MCF 10A (cell line): Measurements from ENCODE around the gene IPO9. TPM values are rescaled to one million over a fixed set of nuclear protein-coding genes. Genes with fewer than 3 reads are reported as not detected.

Experiments
- BruUV-seq: library from RNA; stranded (reverse); fragments of 400-500 nt; replicated peaks from 2 replicates; lab custom pipeline; 2021; lab: Mats Ljungman, UMichigan
- CTCF ChIA-PET: fragments of 300-600 bp; sonication (Branson Sonifier 250); formaldehyde crosslinking; extraction: SDS; loops from one replicate; lab custom pipeline; 2021; ENCODE audit warnings: antibody characterized with exemption, inconsistent platforms; lab: Yijun Ruan, JAX
- POLR2A ChIA-PET: fragments of 300-600, 350-650 bp; sonication (Branson Sonifier 250); formaldehyde crosslinking; extraction: SDS; loops from one replicate; lab custom pipeline; 2020; ENCODE audit warnings: antibody characterized with exemption, inconsistent platforms; lab: Yijun Ruan, JAX
- DNase-seq: peaks from one replicate; pipeline ENCODE4 v3.0.0-alpha.2; 2018; ENCODE audit not compliant: unreplicated experiment
- H3K27ac Mint-ChIP-seq: one replicate; pipeline ENCODE4 v1.8.0; 2022; ENCODE audit warnings: mild to moderate bottlenecking, low read depth, mixed read lengths; ENCODE audit not compliant: unreplicated experiment
- H3K27me3 Mint-ChIP-seq: one replicate; pipeline ENCODE4 v1.8.0; 2022; ENCODE audit warnings: mixed read lengths; ENCODE audit not compliant: insufficient read depth, unreplicated experiment
- H3K36me3 Mint-ChIP-seq: one replicate; pipeline ENCODE4 v1.8.0; 2022; ENCODE audit warnings: mild to moderate bottlenecking, moderate library complexity, mixed read lengths; ENCODE audit not compliant: insufficient read depth, unreplicated experiment
- H3K4me1 Mint-ChIP-seq: one replicate; pipeline ENCODE4 v1.8.0; 2022; ENCODE audit warnings: mixed read lengths; ENCODE audit not compliant: insufficient read depth, unreplicated experiment
- H3K4me3 Mint-ChIP-seq: one replicate; pipeline ENCODE4 v1.8.0; 2022; ENCODE audit warnings: mild to moderate bottlenecking, moderate library complexity, mixed read lengths; ENCODE audit not compliant: unreplicated experiment
- H3K9me3 Mint-ChIP-seq: one replicate; pipeline ENCODE4 v1.8.0; 2022; ENCODE audit warnings: mixed read lengths; ENCODE audit not compliant: unreplicated experiment
- CTCF ChIP-seq: fragments of 200-600 bp; IDR thresholded peaks from one replicate; pipeline ENCODE4 v1.8.0; 2022; ENCODE audit warnings: antibody characterized with exemption, mild to moderate bottlenecking; ENCODE audit not compliant: unreplicated experiment
- intact Hi-C: fragments of 100-400 bp; cut with micrococcal nuclease; formaldehyde crosslinking; loops from 2 replicates; pipeline ENCODE4 v1.14.1; 2022
- total RNA-seq: library from RNA; stranded (reverse); gene quantifications from 2 replicates; pipeline ENCODE4 v1.2.3, GENCODE V29; 2022

The IPO9 gene
- total RNA-seq, 1 experiment from 2014 or later = 117 TPM

GRCh38 chr1:201895913-201896807 is 67.2 kb downstream of the IPO9 start:
- no TSS peak for BruUV-seq
- no peak overlapping the region for H3K27ac Mint-ChIP-seq
- no peaks in the 10 kb centered on the region for H3K36me3 Mint-ChIP-seq
- H3K27me3 Mint-ChIP-seq = peaks cover 13% of the 10 kb centered on the region
- peak; percentile 99 for TF ChIP-seq CTCF
- intact Hi-C loops = loop anchor here (1.0 kb wide), 4 partner anchors 18 to 223 kb away; partner anchors contain the start of gene TIMM17A
- ChIA-PET CTCF (interaction anchor here (0.5 to 22.4 kb wide), 73 partner anchors 9 to 1677 kb away, joined by 3 to 882 read pairs (median 6); partner anchors contain the start of genes IPO9, LMOD1, RNPEP and TIMM17A), POLR2A (interaction anchor here (0.6 to 7.7 kb wide), 23 partner anchors 9 to 223 kb away, joined by 3 to 77 read pairs (median 4); partner anchors contain the start of genes RNPEP and TIMM17A)
- peak; percentile 95 for DNase-seq
- peaks cover 5% of the 10 kb centered on the region for H3K4me1 Mint-ChIP-seq
- H3K4me3 Mint-ChIP-seq = no peak overlapping the region
- H3K9me3 Mint-ChIP-seq = peaks cover 8% of the 10 kb centered on the region

GRCh38 chr1:201896951-201897391 is 68.0 kb downstream of the IPO9 start:
- DNase-seq = peak; percentile 54
- ChIA-PET CTCF (interaction anchor here (0.6 to 22.4 kb wide), 53 partner anchors 10 to 1125 kb away, joined by 3 to 882 read pairs (median 8); partner anchors contain the start of genes IPO9, LMOD1, RNPEP and TIMM17A), POLR2A (interaction anchor here (0.6 to 7.7 kb wide), 16 partner anchors 10 to 246 kb away, joined by 3 to 77 read pairs (median 5); partner anchors contain the start of gene TIMM17A)
- no peak overlapping the region for H3K27ac Mint-ChIP-seq
- TF ChIP-seq CTCF = no peak
- no TSS peak for BruUV-seq
- H3K4me3 Mint-ChIP-seq = no peak overlapping the region
- intact Hi-C loops = loop anchor here (1.0 kb wide), 4 partner anchors 19 to 222 kb away; partner anchors contain the start of gene TIMM17A
- no peaks in the 10 kb centered on the region for H3K36me3 Mint-ChIP-seq
- H3K27me3 Mint-ChIP-seq = peaks cover 13% of the 10 kb centered on the region
- peaks cover 8% of the 10 kb centered on the region for H3K9me3 Mint-ChIP-seq
- H3K4me1 Mint-ChIP-seq = peaks cover 5% of the 10 kb centered on the region

- ChIA-PET CTCF (interaction anchor here (0.6 to 22.4 kb wide), 17 partner anchors 8 to 336 kb away, joined by 3 to 882 read pairs (median 5); partner anchors contain the start of genes IPO9, SHISA4 and TIMM17A), POLR2A (interaction anchor here (0.6 to 7.7 kb wide), 9 partner anchors 14 to 245 kb away, joined by 3 to 60 read pairs (median 3); partner anchors contain the start of gene TIMM17A)
- peaks cover 5% of the 10 kb centered on the region for H3K4me1 Mint-ChIP-seq
- no TSS peak for BruUV-seq
- peaks cover 13% of the 10 kb centered on the region for H3K27me3 Mint-ChIP-seq
- intact Hi-C loops = no loop called here
- H3K36me3 Mint-ChIP-seq = no peaks in the 10 kb centered on the region
- H3K4me3 Mint-ChIP-seq = no peak overlapping the region
- peaks cover 8% of the 10 kb centered on the region for H3K9me3 Mint-ChIP-seq
- no peak overlapping the region for H3K27ac Mint-ChIP-seq
- no peak for DNase-seq
- TF ChIP-seq CTCF = no peak
These were observed 69.4 kb downstream of the IPO9 start for GRCh38 chr1:201898240-201898894.
